PC-9 (cell line): Measurements from ENCODE around the gene SIAE.

ENCODE experiments used
- CTCF ChIP-seq: fragments of 200-600 bp; sonication (generic); conservative IDR thresholded peaks from 2 replicates; pipeline ENCODE4 v1.6.1; 2017; ENCODE audit warnings: mixed run types, antibody characterized with exemption, mild to moderate bottlenecking, moderate library complexity
- EZH2 ChIP-seq: fragments of 200-600 bp; sonication (generic); IDR thresholded peaks from 2 replicates; pipeline ENCODE4 v1.8.0; 2017; ENCODE audit warnings: antibody characterized with exemption, low read depth

- TF ChIP-seq CTCF (no peak), EZH2 (no peak)
These were observed 37.6 kb downstream of the SIAE start for GRCh38 chr11:124635932-124636331.
